RPMI7951 (cell line): ENCODE results near the gene RBFOX2. TPM values are rescaled to one million over a fixed set of nuclear protein-coding genes. Genes with fewer than 3 reads are reported as not detected.

Experiments used
- DNase-seq: peaks from one replicate; pipeline ENCODE4 v3.0.0-alpha.2; 2012; ENCODE audit warnings: low read depth
- total RNA-seq: library from RNA; depleted of rRNA; stranded (reverse); fragments of >200 nt; shearing (Covaris generic); gene quantifications from 2 replicates; pipeline ENCODE4 v1.2.3, GENCODE V29; 2014

RBFOX2 gene
- total RNA-seq, 1 experiment from 2014 or later = 96.2 TPM

DNA sequence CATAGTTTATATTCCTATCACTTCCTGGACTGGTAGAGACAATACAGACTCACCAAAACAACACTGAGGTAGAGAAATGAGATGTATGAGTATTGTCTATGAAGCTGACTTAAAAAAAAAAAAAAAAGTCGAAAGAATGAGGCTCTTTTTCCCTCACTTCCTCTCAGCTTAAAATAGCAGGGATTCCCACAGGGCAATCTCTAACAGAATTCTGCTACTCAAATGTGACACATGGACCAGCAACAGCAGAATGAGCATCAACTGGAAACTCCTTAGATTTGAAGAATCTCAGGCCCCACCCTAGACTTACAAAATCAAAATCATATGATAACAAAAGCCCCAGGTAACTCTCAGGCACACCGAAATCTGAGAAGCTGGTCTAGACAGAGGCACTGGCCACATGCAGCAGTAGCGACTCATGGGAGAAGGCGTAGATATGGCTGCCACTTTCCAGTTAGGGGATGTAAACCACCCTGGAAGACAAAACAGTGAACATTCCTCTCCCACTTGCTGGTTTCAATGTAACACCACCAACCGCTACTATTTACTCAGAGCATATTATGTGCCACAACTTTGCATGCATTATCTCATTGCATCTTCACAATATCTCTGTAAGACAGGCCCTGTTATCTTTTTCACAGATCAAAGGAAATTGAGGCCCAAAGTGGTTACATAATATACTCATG lies 128.0 kb downstream of the RBFOX2 start:
- peak; percentile 45 for DNase-seq

DNA sequence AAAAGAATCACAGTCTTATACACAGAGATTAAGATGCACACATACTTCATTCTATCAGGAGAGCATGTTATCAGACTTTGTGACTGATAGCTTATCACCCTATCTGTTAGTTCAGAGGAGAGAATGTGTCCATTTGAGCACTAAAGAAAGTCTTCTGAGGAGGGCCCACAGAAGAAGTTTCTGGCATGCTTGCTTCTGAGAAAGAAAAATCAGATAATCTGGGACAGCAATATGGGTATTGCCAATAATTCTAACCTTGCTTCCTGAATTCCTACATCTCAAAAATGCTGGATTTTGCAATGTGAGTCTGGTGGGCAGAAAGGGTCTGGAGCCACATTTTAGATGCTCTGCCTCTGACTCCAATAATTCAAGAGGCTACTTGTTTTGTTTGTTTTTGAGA lies 128.9 kb downstream of the RBFOX2 start:
- DNase-seq = no peak

DNA sequence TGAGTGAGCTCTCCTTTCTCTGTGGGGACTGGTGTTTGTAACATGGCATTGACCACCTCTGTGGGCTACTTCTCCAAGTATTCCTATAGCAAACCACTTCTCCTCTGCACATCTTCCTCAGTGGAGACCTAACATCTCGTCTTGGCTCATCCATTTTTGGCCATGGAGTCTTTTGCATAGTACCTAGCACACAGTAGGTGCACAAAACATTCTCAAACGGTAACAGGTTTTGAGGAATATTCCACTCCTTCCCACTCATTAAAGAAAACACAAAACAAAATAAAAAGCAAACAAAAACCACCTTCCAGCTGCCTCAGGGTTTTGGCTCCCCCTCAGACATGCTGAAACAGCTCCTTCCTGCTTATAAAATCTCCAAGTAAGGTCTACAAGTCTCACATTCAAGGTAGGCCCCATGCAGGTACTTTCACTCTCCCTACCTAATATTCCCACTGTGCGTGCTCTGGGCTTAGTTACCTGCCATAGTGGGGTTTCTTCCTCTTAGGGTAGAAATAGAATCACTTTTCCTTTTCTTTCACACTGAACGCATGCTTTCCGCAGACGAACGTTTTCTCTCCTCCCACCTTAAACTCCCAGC lies 132.4 kb downstream of the RBFOX2 start:
- DNase-seq = no peak

DNA sequence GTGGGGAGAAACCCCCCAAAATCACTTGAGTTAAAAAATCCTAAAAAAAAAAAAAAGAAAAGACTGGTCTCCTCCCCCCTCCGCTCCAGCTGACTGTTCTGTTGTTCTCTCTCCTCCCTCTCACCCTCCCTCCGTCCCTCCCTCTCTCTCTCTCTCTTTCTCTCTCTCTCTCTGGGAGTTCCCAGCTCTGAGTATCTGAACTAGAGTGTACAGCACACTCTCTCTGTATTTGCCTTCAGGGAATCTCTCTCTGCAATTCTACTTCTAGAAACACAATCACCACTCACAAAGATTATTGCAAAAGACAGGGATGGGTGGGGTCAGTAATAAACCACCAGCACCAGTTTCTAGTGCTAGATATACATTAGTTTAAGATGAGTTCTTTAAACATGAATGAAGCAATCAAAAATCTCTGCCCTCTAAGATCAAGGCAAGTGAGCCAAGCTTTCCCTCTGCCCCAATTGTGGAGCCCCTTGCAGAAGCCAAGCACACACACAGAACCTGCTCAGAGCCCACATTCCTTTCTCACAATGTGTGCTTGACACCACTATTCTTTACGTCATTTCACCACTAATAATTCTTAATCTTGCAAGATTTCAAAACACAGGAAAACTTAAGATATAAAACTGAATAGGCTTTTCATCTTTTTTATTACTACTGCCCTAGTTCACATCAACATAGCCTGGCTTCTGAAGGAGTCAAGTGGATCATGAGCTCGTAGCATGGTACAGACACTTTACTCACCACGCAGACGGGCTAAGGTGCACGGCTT lies 133.5 kb downstream of the RBFOX2 start:
- DNase-seq = peak; percentile 91

DNA sequence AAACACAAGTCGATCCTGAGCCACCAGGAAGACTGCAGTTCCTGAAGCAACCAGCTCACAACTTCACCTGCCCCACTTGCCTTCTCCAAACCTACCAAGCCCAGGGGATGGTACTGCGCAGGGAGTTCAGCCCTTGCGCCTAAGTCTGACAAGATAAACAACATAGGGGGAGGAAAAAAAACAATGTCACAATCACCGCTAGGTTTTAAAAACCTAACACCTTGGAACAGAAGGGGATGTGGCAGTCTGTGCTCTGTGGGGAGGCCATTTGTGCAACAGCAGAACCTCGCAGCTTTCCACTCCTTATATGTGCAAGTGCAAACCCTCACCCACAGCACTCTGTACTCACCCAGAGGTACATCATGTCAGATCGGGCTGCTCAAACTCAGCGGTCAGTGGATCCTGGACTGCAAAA lies 134.2 kb downstream of the RBFOX2 start:
- no peak for DNase-seq

DNA sequence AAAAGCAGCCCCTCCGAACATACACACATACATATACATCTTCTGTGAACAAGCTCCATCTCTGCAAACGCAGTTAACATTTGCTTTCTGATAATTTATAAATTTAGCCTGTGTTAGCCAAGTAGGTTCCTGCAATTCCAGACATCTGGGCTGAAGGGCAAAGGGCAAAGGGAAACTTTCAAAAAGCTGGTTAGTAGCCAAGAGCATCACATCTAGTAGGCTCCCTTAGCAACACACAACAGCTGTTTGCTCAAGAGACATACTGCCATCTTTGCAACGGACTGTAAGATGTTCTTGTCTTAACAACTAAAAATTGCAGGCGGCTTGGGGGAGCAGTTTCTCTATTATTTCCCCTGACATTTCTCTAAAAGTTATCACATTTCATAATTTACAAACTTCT lies 134.9 kb downstream of the RBFOX2 start:
- no peak for DNase-seq

DNA sequence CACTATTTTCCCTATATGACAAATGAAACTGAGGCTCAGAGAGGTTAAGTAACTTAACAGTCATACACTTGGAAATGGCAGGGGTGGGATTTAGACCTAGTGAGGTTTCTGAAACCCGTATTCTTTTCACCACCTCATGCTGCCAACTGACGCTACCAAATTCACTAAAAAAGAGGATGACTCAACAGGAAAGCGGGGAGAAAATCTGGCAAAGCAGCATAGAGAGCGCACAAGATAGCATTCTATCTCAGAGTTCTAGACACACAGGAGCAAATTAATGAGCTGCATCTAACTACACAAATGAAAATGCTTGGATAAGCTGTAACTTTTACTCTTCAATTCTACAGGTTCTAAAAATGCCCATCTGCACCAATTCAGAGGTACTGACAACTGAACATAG lies 136.4 kb downstream of the RBFOX2 start:
- DNase-seq = peak; percentile 73

DNA sequence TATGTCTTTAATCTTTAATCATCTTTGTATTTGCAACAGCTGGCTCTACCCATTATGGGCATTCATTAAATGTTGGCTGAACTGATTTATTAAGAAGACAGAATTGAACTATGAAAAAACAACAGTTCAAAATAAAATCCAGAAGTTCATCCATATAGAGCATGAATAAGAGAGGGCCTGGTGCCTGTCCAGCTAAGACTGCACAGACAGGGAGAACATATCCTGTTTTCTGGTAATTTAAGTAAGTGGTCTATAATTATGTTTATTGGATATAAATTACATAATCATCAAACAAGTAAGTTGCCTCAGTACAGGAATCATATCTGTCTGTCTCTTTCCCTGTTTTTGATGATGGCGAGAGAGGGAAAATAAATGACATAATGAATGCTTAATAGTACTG lies 137.2 kb downstream of the RBFOX2 start:
- DNase-seq = no peak

DNA sequence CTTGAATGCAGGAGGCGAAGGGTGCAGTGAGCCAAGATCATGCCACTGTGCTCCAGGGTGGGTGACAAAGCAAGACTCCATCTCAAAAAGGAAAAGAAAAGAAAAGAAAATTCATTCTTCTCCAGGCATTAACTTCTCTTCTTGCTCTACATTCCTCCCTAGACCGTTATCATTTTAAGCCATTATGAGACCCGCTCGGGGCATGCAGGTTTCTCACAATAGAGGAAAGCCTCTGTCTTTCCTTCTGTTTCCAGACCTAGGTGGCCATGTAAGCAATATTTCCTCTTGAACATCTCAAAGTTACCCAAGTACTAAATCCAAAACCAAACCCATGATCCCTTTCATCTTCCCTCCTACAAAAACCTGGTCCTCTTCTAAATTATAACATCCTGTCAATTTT lies 139.6 kb downstream of the RBFOX2 start:
- DNase-seq = no peak

DNA sequence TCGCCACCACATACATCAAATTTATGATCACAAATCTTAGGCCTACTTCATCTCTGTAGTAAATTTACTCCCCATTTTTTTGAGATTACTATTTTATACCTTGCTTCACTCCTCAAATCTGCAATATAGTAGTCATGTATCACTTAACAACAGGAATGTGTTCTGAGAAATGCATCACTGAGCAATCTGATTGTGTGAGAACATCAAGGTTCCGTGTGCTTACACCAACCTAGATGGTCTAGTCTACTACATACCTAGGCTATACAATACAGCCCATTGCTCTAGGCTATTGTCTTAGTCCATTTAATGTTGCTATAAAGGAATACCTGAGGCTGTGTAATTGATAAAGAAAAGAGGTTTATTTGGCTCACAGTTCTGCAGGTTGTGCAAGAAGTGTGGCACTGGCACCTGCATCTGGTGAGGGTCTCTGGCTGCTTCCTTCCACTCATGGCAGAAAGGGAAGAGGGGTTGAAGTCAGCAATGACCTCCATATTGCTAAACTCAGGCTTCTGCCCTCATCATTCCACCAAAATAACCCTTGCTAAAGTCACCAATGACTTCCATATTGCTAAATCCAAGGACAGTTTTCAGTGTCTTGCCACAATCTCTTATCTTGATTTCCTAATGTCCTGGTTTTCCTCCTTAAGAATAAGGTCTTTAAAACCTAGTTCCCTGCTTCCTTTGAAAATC lies 140.3 kb downstream of the RBFOX2 start:
- no peak for DNase-seq

DNA sequence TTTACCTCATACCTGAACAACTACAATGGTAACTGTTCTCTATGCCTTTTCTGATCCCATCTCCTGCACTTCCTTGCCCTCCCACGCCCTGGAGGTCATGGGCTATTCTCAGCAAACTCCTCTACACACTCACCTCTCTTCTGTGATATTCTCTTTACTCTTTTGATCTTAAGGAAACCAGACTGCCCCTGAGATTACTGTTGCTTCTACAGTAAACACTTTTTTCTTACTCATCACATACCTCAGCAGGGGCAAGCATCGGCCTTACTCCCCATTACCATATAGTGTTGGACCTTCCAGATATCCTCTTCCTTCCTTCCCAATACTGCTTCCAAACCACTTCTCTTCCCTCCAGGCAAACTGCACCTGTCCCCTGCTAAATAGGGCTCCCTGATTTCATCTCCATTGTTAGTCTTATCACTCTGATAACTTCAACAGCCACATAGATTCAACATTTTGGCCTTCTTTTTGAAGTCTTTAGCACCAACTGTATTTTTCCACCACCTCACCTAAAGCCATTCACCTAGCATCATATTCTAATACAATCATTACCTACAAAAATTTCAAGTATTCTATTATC lies 141.2 kb downstream of the RBFOX2 start:
- DNase-seq = no peak

DNA sequence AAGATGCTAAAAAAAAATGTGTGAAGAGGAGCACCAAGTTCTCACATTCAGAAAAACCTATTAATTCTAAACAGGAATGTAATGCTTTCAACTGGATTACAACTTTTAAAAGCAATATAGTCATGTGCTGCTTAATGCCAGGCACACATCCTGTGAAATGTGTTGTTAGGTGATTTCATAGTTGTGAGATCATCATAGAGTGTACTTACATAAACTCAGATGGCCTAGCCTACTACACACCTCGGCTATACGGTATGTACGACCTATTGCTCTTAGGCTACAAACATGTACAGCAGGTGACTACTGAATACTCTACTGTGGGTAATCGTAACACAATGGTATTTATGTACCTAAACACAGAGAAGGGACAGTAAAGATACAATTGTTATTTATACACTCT lies 142.3 kb downstream of the RBFOX2 start:
- DNase-seq = no peak

DNA sequence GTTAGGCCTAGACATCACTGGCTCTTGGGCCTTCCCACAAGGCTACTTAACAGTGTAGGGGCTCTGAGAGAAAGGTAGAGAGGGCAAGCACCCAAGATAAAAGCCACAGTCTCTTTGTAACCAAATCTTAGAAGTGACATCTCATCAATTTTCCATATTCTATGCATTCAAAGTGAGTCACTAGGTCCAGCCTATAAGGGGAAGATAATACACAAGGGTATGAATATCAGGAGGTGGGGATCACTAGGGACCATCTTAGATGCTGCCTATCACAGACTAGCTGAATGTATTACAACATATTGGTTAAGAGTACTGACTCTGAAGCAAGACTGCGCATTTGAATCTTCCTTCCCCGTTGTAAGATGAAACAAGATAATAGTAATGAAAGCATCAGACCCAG lies 144.1 kb downstream of the RBFOX2 start:
- DNase-seq = no peak

DNA sequence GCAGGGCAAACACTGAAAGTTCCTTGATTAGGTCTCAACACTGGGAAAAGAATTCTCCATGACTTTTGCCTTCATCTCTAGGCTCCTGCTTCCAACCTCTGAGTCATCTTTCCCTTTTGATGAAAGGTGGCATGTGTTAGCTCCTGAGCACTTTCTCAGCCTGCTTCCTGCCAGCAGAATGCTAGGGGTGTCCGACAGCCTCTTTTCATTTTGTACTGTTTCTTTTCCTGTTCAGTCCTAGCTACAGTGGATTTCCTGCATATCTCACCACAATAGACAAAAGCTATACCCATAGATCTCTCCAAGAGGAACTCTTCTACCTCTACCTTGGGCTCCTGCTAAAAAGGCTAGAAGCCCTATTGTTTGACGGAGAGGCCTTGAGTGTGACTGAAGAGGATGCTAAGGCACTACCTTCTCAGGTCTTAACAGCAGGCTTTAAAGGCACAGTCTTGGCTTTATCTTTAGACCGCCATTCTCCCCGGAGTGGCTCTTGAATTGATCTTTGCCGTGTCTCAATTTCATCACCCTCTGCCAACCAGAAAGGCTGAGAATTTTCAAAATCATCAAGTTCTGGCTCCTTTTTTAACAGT lies 145.5 kb downstream of the RBFOX2 start:
- DNase-seq = peak; percentile 67

DNA sequence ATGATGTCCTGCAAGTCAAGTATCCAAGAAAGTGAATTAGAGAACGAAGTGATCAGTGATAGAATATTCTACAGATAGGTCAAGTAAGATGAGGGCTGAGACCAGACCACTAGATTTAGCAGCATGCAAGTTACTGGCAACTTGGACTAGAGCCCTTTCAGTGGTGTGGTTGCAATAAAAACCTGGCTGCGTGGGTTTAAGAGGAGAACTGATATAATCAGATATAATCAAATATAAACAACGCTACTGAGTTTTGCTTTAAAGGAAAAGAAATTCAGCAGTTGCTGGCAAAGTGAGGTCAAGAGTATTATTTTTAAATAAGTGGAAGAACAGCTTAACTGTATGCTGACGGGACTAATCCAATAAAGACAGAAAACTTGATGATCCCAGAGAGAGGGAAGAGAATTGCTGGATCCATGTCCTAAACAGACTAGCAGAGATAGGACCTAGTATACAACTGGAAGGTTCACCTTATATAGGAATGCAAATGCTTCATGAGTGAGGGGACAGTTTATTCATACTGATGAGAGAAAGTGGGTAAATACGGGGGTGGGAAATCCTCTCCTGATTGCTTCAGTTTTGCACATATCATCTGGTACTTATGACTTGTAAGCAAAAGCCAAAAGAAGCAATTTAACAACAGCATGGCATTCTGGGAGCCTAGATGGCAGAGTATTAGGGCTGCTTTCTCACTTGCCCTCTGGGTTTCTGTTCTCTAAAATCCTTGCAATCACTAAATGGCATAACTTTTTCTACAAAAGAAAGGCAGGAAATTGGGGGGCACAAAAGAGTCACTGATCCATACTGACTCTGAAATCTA lies 146.2 kb downstream of the RBFOX2 start:
- DNase-seq = no peak

DNA sequence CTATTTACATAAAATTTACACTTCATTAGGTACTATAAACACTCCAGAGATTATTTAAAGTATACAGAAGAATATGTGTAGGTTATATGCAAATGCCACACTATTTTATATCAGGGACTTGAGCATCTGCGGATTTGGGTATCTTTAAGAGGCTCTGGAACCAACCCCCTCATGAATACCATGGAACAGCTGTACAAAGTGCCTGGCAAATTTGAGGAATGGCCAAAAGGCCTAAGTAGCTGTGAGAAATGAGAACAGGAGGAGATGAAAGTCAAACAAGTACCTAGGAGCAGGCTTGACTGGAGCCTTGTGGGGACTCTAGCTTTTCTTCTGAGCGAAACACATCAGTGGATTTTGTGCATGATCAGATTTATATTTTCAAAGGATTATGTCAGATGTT lies 149.3 kb downstream of the RBFOX2 start:
- no peak for DNase-seq

DNA sequence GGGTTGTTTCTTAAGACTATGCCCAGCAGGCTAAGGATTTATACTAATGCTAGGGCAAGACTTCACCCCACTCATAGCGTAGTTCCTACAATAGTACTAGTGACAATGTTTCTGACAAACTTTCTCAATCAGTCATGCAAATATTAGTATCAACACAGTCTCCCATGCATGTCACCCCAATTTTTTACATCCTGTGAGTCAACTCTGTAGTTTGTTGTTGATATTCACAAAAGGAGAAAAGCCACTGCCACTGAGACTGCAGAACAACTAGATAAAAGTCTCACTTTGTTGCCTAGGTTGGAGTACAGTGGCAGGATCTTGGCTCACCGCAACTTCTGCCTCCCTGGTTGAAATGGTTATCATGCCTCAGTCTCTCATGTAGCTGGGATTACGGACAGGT lies 155.2 kb downstream of the RBFOX2 start:
- no peak for DNase-seq

DNA sequence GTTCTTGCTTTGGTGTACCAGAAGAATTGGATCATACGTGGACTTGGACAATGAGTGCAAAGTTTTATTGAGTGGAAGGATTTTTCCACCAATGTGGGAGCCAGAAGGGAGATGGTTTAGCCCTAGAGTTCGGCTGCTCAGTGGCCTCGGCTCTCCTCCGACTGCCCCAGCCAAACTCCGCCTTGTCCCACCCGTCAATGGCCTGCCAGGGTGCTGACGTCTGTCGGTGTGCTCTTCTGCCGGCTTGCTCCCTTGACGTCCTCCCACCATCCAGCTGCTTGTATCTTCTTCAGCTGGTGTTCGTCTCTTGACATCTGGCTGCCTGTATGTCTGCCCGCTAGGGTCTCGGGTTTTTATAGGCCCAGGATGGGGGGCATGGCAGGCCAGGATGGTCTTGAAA lies 156.2 kb downstream of the RBFOX2 start:
- no peak for DNase-seq

DNA sequence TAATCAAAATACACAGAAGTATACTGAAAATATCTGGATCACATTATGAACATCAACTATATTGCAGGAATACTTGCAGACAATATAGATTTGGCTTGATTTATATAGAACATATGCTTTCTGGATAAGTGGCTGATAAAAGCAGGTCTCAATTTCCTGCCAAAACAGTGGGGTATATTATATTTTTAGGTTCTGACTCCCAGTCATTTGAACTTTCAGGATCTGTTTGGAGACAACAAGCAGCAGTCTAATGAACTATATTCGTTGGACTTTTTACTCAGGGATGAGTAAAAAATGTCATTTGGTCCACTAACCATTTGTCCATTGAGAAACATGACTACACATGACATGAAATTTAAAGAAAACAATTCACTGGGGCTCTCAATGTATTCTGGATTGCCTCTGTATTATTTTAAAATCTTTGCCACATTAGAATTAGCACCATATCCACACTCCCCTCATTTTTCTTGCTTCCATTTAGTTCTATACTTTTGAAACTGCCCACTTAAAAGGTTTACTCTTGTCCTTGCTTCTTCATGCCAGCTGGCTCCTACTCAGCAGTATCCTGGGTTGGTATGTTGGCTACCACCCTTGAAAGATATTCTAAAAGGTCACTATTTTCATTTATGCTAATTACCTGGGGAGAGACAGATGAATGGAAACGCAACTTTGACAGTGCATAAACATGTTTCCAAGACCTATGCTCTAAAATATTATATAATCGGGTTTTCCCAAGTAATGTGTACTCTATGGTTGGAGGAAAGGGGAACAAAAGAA lies 157.9 kb downstream of the RBFOX2 start:
- DNase-seq = no peak

DNA sequence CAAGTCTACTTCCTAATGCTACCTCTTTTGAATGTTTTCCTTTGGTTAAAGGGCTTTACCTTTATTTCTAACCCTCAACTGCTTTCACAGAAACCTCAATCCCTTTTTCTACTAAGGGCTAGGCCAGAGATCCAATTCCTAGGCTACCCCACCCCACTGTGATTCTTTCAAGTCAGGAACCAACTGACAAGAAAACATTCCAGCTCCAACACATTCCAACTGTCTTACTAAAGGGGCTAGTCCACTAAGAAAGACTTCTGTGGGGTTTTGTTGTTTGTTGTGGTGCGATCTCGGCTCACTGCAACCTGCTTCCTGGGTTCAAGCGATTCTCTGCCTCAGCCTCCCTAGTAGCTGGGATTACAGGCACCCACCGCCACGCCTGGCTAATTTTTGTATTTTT lies 159.7 kb downstream of the RBFOX2 start:
- DNase-seq = no peak
